OCI-LY7 (cell line): ENCODE measurements around the gene KIF6. TPM values are rescaled to one million over a fixed set of nuclear protein-coding genes. Genes with fewer than 3 reads are reported as not detected.

Source experiments
- BruUV-seq: library from RNA; stranded (reverse); fragments of 400-500 nt; replicated peaks from 2 replicates; lab custom pipeline; 2021; lab: Mats Ljungman, UMichigan
- CTCF ChIA-PET: fragments of 300-600 bp; sonication (Branson Sonifier 250); formaldehyde crosslinking; loops from one replicate; lab custom pipeline; 2022; ENCODE audit warnings: antibody characterized with exemption; ENCODE audit not compliant: unreplicated experiment; lab: Charles Lee
- POLR2A ChIA-PET: fragments of 300-600 bp; sonication (Branson Sonifier 250); formaldehyde crosslinking; loops from one replicate; lab custom pipeline; 2022; ENCODE audit warnings: antibody characterized with exemption; lab: Charles Lee
- DNase-seq: peaks from one replicate; pipeline ENCODE4 v3.0.0-alpha.2; 2015; ENCODE audit warnings: low spot score
- H2AFZ ChIP-seq: fragments of 200-600 bp; sonication (generic), shearing (Covaris generic); 2 replicates; pipeline ENCODE4 v1.6.1; 2014; ENCODE audit warnings: mild to moderate bottlenecking, antibody characterized with exemption, low read length, moderate library complexity
- H3K27ac ChIP-seq: fragments of 200-600 bp; sonication (generic); 2 replicates; pipeline ENCODE4 v1.5.1; 2014; ENCODE audit warnings: mixed run types, low read depth, mild to moderate bottlenecking, moderate library complexity, low read length, inconsistent platforms; ENCODE audit not compliant: poor library complexity, severe bottlenecking
- H3K36me3 ChIP-seq: fragments of 200-600 bp; sonication (generic); 2 replicates; pipeline ENCODE4 v1.6.1; 2014; ENCODE audit warnings: mild to moderate bottlenecking, antibody characterized with exemption, low read length, moderate library complexity, mixed read lengths; ENCODE audit not compliant: insufficient read depth
- H3K4me1 ChIP-seq: fragments of 200-600 bp; sonication (generic); 2 replicates; pipeline ENCODE4 v1.5.1; 2014; ENCODE audit warnings: mild to moderate bottlenecking, low read length; ENCODE audit not compliant: insufficient read depth, poor library complexity, severe bottlenecking
- H3K4me2 ChIP-seq: fragments of 200-600 bp; sonication (generic); 2 replicates; pipeline ENCODE4 v1.6.1; 2014; ENCODE audit warnings: mild to moderate bottlenecking, low read length
- H3K4me3 ChIP-seq: fragments of 200-600 bp; sonication (generic); 2 replicates; pipeline ENCODE4 v1.5.1; 2014; ENCODE audit warnings: mild to moderate bottlenecking, low read depth, low read length; ENCODE audit not compliant: poor library complexity, severe bottlenecking
- H3K79me2 ChIP-seq: fragments of 200-600 bp; sonication (generic); 2 replicates; pipeline ENCODE4 v1.6.1; 2016; ENCODE audit warnings: low read depth, mild to moderate bottlenecking, low read length, moderate library complexity, mixed read lengths; ENCODE audit not compliant: insufficient read depth
- H3K9me2 ChIP-seq: fragments of 200-600 bp; sonication (generic); 2 replicates; pipeline ENCODE4 v1.6.1; 2016; ENCODE audit warnings: mild to moderate bottlenecking, low read length, mixed read lengths; ENCODE audit not compliant: insufficient read depth
- H3K9me3 ChIP-seq: fragments of 200-600 bp; sonication (generic); 2 replicates; pipeline ENCODE4 v1.6.1; 2014; ENCODE audit warnings: mild to moderate bottlenecking, mixed run types, low read length, mixed read lengths
- H4K20me1 ChIP-seq: fragments of 200-600 bp; sonication (generic); 2 replicates; pipeline ENCODE4 v1.6.1; 2014; ENCODE audit warnings: mild to moderate bottlenecking, antibody characterized with exemption, low read length, moderate library complexity, mixed read lengths; ENCODE audit not compliant: insufficient read depth
- CTCF ChIP-seq: fragments of 200-600 bp; sonication (generic); conservative IDR thresholded peaks from 2 replicates; pipeline ENCODE4 v1.5.1; 2014; ENCODE audit warnings: mild to moderate bottlenecking, antibody characterized with exemption, low read length, moderate library complexity, mixed read lengths
- EZH2phosphoT487 ChIP-seq: fragments of 200-600 bp; sonication (generic); IDR thresholded peaks from 2 replicates; pipeline ENCODE4 v1.6.1; 2018; ENCODE audit warnings: low read depth, borderline replicate concordance, mild to moderate bottlenecking, mixed run types, antibody characterized with exemption, low read length, moderate library complexity, mixed read lengths
- intact Hi-C: fragments of 100-400 bp; cut with micrococcal nuclease; formaldehyde crosslinking; loops from one replicate; pipeline ENCODE4 v1.10.0; 2022; ENCODE audit not compliant: unreplicated experiment
- total RNA-seq, 2 experiments: library from RNA; depleted of rRNA in 1 of 2; stranded (reverse); fragments of >200 nt in 1 of 2; shearing (Covaris generic) in 1 of 2; gene quantifications; 2 replicates each; pipeline ENCODE4 v1.2.3, GENCODE V29; 2014 to 2022

The KIF6 gene
- total RNA-seq, 2 experiments from 2014 or later, result not detected

- Histone ChIP-seq H3K36me3 (no peaks in the 10 kb centered on the region), H2AFZ (no peak overlapping the region), H4K20me1 (no peaks in the 10 kb centered on the region), H3K9me3 (no peaks in the 10 kb centered on the region), H3K79me2 (no peaks in the 10 kb centered on the region), H3K4me3 (no peak overlapping the region), H3K4me2 (no peak overlapping the region), H3K9me2 (no peaks in the 10 kb centered on the region), H3K27ac (no peak overlapping the region), H3K4me1 (no peaks in the 10 kb centered on the region)
- DNase-seq, result no peak
- BruUV-seq, result no TSS peak
- intact Hi-C loops, result loop anchor here (10.0 kb wide), 1 partner anchor 318 kb away; no protein-coding TSS in a partner anchor
- TF ChIP-seq CTCF (no peak), EZH2phosphoT487 (no peak)
- ChIA-PET POLR2A (no interaction called here), CTCF (no interaction called here)
Observed at GRCh38 chr6:39312912-39313525, 412.2 kb downstream of the KIF6 start.

DNA sequence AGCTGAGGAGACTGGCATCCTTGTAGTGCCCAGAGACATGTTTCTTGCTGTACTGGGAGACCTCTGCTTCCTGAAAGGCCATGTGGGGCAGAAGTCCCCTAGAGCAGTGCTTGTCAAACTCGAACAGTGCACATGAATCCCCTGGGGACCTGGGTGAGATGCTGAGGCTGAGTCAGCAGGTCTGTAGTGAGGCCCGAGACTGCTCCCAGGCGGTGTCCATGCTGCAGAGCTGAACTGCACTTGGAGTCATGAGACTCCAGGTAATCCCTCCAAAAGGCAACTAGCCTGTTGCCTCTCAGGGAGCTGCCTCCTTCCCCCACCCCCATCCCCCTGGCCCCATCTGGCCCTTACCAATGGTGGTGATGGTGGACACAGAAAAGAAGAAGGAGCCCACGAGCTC lies 414.7 kb downstream of the KIF6 start:
- Histone ChIP-seq H3K9me2 (no peaks in the 10 kb centered on the region), H3K79me2 (no peaks in the 10 kb centered on the region), H3K27ac (no peak overlapping the region), H2AFZ (no peak overlapping the region), H3K4me1 (no peaks in the 10 kb centered on the region), H3K36me3 (no peaks in the 10 kb centered on the region), H3K4me3 (no peak overlapping the region), H3K4me2 (no peak overlapping the region), H3K9me3 (no peaks in the 10 kb centered on the region), H4K20me1 (no peaks in the 10 kb centered on the region)
- CTCF ChIA-PET, result interaction anchor here (0.6 kb wide), 3 partner anchors 90 to 144 kb away, joined by 3 to 5 read pairs (median 3); no protein-coding TSS in a partner anchor
- DNase-seq, result no peak
- POLR2A ChIA-PET, result interaction anchor here (0.9 kb wide), 1 partner anchor 111 kb away, joined by 3 read pairs; no protein-coding TSS in a partner anchor
- TF ChIP-seq CTCF, result no peak
- no peak for TF ChIP-seq EZH2phosphoT487
- no TSS peak for BruUV-seq
- intact Hi-C loops, result loop anchor here (1.0 to 10.0 kb wide), 2 partner anchors 144 to 316 kb away; no protein-coding TSS in a partner anchor

- H3K4me3 ChIP-seq, result no peak overlapping the region
- intact Hi-C loops, result loop anchor here (1.0 to 10.0 kb wide), 3 partner anchors 144 to 335 kb away; no protein-coding TSS in a partner anchor
- no peaks in the 10 kb centered on the region for H3K9me2 ChIP-seq
- H3K27ac ChIP-seq, result no peak overlapping the region
- H3K4me2 ChIP-seq, result no peak overlapping the region
- no peaks in the 10 kb centered on the region for H4K20me1 ChIP-seq
- TF ChIP-seq CTCF, result peak; percentile 92
- no peak for TF ChIP-seq EZH2phosphoT487
- CTCF ChIA-PET, result no interaction called here
- H2AFZ ChIP-seq, result no peak overlapping the region
- DNase-seq, result peak; percentile 63
- no peaks in the 10 kb centered on the region for H3K9me3 ChIP-seq
- no TSS peak for BruUV-seq
- H3K4me1 ChIP-seq, result no peaks in the 10 kb centered on the region
- no peaks in the 10 kb centered on the region for H3K79me2 ChIP-seq
- POLR2A ChIA-PET, result interaction anchor here (0.9 kb wide), 1 partner anchor 110 kb away, joined by 3 read pairs; no protein-coding TSS in a partner anchor
- no peaks in the 10 kb centered on the region for H3K36me3 ChIP-seq
Observed at GRCh38 chr6:39309942-39310531, 415.2 kb downstream of the KIF6 start.
